ENCODE data around the gene LPAR5.
A peak's percentile ranks its signal among the peaks of the same experiment; 100 is the strongest.

The LPAR5 gene

DNA sequence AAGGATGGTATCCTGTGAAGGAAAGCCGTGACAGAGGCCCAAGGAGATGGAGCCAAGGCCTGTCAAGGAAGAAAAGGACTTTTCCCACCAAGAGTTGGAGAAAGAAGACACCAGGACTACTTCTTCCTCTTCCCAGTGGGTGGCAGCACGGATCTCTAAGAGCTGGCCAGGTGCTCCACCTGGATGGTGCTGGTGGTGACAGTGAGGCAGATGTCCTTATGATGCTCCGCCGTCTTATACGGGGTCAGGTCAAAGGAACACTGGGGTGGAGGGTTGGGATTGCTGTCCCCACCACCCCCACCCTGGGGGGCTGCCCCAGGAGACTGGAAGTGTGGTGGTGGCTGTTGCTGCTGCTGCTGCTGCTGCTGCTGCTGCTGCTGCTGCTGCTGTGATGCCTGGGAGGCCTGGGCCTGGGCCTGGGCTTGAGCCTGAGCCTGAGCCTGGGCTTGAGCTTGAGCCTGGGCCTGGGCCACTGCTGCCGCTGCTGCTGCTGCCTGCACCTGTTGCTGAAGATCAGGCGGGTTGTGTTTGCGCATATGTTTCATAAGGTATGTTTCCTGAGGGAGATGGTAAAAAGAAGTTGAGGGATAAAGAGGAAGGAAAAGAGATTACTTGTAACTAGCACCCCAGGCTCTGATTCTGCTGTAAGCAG is 31.9 kb upstream of the LPAR5 start:
- TF ChIP-seq SIN3A (IDR thresholded peaks at IDR 0.05; ENCODE audit: borderline replicate concordance, insufficient read depth, low read length) (no peak), FOXP2 (optimal IDR thresholded peaks at IDR 0.05; ENCODE audit: borderline replicate concordance, extremely low read depth, extremely low read length, insufficient read depth) (no peak), REST (IDR thresholded peaks at IDR 0.05; ENCODE audit: insufficient read depth in 1 of 2, low read depth in 2 of 2, low read length in 2 of 2) (no peak), POLR2AphosphoS5 (IDR thresholded peaks at IDR 0.05; ENCODE audit: low read depth, low read length) (no peak), TAF1 (IDR thresholded peaks at IDR 0.05; ENCODE audit: borderline replicate concordance, insufficient read depth, low read length) (no peak)

GRCh38 chr12:6666211-6666610 is 30.5 kb upstream of the LPAR5 start:
- TF ChIP-seq REST (IDR thresholded peaks at IDR 0.05; ENCODE audit: insufficient read depth in 1 of 2, low read depth in 2 of 2, low read length in 2 of 2) (no peak), SIN3A (IDR thresholded peaks at IDR 0.05; ENCODE audit: borderline replicate concordance, insufficient read depth, low read length) (no peak), FOXP2 (optimal IDR thresholded peaks at IDR 0.05; ENCODE audit: borderline replicate concordance, extremely low read depth, extremely low read length, insufficient read depth) (no peak), POLR2AphosphoS5 (IDR thresholded peaks at IDR 0.05; ENCODE audit: low read depth, low read length) (no peak), TAF1 (IDR thresholded peaks at IDR 0.05; ENCODE audit: borderline replicate concordance, insufficient read depth, low read length) (no peak)

DNA sequence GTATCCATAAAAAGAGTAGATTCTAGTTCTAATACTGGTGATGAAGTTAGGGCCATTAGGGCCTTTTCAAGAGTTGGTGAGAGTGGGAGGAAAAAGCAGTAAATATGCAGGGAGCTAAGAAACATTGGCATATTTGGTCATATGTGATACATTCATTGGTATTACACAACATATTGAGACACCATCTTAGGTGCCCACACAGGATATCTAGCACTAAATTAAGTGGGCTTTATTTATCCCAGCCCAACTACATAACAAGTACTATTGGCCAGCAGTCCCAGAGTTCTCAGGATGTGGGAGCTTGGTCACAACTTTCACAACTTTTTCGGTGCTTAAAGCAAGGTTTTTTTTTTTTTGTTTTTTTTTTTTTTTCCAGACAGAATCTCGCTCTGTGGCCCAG is 29.1 kb upstream of the LPAR5 start:
- TF ChIP-seq REST (IDR thresholded peaks at IDR 0.05; ENCODE audit: insufficient read depth in 1 of 2, low read depth in 2 of 2, low read length in 2 of 2) (no peak), SIN3A (IDR thresholded peaks at IDR 0.05; ENCODE audit: borderline replicate concordance, insufficient read depth, low read length) (no peak), POLR2AphosphoS5 (IDR thresholded peaks at IDR 0.05; ENCODE audit: low read depth, low read length) (peak; percentile 19; the same call in 1 of the 2 replicates)

- TF ChIP-seq REST (IDR thresholded peaks at IDR 0.05; ENCODE audit: insufficient read depth in 1 of 2, low read depth in 2 of 2, low read length in 2 of 2) (no peak), FOXP2 (optimal IDR thresholded peaks at IDR 0.05; ENCODE audit: borderline replicate concordance, extremely low read depth, extremely low read length, insufficient read depth) (peak; percentile 53), TAF1 (IDR thresholded peaks at IDR 0.05; ENCODE audit: borderline replicate concordance, insufficient read depth, low read length) (no peak; the same call in 1 of the 2 replicates), POLR2AphosphoS5 (IDR thresholded peaks at IDR 0.05; ENCODE audit: low read depth, low read length) (no peak; the same call in 1 of the 2 replicates), SIN3A (IDR thresholded peaks at IDR 0.05; ENCODE audit: borderline replicate concordance, insufficient read depth, low read length) (peak; percentile 57; the same call in 1 of the 2 replicates)
Measured at GRCh38 chr12:6662906-6663742, 27.4 kb upstream of the LPAR5 start, which contains the start of gene ING4. Gene ING4 (minus strand): TSS chr12:6663119. CDS start chr12:6663101, 18 bp downstream.

All from PFSK-1 (cell line).